HG03432 (cell line): ENCODE measurements around the gene AKR1C8.
"Not testable (repeated sequence)": the region's sequence is repeated elsewhere in the genome, so short reads cannot be mapped to it uniquely, and the experiment has no call there.

Experiments used
- ATAC-seq: cut with Tn5 transposase; IDR thresholded peaks from one replicate; pipeline ENCODE4 v1.9.1; 2021; ENCODE audit warnings: mild to moderate bottlenecking, moderate library complexity; ENCODE audit not compliant: unreplicated experiment

AKR1C8 gene

DNA sequence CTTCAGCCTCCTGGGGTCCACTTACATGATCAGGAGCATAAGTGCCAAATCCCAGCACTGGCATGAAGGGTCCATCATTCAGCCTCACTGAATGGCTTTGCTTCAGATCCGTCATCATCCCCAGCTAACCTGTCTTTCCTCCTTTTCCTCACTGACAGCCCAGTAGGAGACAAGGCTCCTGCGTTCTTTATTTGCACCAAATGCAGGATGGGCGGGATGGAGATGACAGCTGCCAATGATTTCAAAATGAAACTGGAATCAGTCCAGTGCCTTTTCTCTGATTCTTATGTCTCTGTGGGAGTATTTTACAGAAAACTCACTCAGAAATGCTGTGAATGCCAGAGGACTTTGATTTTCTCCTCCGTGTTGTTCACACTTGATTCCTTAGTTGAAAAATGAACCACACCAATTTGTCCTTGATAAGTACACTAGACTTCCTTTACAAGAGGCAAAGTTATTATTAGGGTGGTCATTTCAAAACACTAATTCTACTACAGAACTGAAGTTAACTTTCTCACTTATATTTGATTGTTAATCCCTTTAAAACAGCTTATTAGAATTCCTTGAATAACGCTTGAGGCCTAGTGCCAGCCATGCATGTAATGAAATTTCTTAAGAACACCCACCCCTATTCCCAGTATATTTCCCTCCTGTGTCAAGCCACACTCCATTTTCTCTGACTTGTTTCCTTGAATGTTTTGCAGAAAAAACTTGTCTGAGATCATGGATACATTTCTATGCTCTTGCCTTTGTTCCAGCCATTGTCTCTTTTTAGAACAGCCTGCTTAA lies at the start of gene AKR1C8:
Gene AKR1C8 (minus strand): TSS at position 164 of the 789 bp plus-strand sequence. CDS start 46 bp downstream, at position 118.
- no peak for ATAC-seq

DNA sequence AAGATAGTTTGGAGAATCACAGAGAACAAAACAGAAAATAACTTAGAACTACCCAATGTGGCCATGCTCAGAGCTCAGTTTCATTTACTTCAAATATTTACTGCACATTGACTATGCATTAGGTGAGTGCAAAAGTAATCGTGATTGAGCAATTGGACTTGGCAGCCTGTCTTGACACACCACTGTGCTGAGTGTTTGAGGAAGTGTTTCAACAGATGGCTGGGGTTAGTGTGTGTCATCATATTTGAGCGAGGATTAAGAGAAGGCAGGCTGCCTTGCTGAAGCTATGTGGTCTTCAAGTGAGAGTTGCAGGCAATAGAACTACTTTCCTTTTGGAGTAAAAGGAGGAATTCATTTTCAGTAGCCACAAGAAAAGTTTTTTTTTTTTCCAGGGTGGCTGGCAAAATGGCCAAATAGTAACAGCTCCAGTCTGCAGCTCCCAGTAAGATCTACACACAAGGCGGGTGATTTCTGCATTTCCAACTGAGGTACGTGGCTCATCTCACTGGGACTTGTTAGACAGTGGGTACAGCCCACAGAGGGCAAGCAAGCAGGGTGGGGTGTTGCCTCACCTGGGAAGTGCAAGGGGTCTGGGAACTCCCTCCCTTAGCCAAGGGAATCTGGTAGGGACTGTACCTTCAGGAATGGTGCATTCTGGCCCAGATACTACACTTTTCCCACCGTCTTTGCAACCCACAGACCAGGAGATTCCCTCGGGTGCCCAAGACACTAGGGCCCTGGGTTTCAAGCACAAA lies 49.3 kb upstream of the AKR1C8 start:
- ATAC-seq, result no peak

DNA sequence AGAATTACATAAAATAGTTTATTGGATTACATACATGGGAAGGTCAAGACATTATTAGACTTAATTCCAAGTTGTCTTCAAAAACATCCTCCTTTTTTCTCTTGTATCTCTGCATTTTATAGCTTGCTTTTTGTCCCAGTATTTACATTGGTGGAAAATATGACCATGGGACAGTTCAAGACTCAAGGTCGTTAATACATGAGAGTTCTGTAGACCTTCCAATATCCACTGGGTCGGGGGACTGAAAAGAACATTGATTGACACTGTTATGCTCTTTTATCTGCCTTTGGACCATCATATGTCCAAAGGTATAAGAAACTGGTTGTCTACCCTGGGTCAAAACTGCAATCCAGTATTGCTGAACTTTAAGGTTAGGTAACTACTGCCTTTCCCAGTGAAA lies 48.4 kb upstream of the AKR1C8 start:
- no peak for ATAC-seq

DNA sequence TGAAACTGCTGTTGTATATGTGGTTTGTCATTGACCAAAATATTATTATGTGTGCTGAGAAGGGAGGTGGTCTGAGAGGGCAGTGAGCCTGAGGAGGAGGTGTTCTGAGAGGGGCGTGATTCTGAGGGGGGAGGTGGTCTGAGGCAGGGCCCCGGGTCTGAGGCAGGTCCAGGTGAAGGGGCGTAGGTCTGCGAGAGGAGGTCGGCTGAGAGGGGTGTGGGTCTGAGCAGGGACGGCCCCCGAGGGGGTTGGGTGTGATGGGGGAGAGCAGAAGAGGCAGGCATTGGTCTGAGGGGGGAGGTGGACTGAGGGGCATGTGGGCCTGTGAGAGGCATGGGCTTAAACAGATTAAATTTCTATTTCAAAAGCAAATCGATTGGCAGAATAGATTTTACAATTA lies 44.1 kb upstream of the AKR1C8 start:
- no peak for ATAC-seq

DNA sequence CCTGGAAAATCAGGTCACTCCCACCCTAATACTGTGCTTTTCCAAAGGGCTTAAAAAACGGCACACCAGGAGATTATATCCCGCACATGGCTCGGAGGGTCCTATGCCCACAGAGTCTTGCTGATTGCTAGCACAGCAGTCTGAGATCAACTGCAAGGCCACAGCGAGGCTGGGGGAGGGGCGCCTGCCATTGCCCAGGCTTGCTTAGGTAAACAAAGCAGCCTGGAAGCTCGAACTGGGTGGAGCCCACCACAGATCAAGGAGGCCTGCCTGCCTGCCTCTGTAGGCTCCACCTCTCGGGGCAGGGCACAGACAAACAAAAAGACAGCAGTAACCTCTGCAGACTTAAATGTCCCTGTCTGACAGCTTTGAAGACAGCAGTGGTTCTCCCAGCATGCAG lies 38.0 kb upstream of the AKR1C8 start:
- not testable (repeated sequence) for ATAC-seq

DNA sequence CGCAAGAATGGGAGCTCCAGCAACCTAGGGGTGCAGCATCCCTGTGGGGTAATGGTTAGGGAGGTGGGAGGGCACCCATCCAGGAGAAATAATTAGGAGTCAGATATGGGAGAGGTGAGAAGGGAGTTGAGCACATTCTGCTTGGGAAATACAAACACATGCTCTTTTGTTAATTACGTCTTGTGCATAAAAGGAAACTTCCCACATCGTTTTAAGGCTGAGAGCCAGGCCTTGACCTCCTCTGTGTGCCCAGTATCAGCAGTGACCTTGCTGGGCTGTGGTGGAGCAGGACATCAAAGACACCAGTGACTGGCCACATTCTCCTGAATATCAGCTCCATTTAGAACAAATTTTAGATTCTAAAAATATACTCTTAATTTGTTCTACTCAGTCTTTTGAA lies 34.3 kb upstream of the AKR1C8 start:
- no peak for ATAC-seq

DNA sequence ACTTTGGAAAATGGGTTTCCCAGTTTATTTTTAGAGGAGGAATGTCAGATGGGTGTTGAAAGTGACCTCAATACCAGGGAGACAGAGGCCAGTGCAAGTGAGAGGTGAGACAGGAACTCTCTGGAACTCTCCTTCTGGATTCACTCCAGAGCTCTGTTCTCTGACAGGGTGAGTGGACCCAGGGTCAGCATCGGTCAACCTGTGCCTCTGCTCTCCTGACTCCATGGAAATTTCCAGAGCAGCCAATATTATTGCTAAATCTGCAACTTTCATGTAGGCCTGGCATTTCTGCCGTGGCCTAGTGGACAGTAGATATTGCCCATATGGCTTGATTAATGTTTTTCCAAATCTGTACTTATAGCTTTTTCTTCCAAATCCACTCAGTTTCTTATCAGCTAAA lies 31.9 kb upstream of the AKR1C8 start:
- no peak for ATAC-seq

DNA sequence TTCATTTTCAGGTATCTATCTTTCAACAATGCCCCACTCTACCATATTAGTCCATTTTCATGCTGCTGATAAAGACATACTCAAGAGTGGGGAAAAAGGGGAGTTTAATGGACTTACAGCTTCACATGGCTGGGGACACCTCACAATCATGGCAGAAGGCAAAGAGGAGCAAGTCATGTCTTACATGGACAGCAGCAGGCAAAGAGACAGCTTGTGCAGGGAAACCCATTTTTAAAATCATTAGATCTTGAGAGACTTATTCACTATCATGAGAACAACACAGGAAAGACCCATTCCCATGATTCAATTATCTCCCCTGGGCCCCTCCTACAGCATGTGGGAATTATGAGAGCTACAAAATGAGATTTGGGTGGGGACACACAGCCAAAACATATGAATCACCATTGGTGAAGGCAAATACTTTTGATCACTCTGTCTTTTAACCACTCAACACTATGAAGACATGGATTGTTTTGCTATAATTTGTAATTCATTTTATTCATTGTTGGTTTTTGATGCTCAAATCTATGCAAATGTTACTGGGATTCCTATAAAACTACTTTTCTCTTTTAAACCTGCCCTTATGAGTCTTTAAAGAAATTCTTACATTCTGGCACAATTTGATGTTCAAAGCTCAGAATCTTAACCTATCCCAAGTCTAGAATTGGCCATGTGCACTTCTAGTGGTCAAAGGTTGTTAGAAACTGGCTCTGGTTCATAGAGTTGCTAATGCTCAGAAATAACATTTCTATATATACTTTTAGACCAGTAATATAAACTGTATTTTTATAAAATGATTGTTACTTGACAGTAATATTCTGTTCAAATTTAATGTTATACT lies 27.0 kb upstream of the AKR1C8 start:
- no peak for ATAC-seq

DNA sequence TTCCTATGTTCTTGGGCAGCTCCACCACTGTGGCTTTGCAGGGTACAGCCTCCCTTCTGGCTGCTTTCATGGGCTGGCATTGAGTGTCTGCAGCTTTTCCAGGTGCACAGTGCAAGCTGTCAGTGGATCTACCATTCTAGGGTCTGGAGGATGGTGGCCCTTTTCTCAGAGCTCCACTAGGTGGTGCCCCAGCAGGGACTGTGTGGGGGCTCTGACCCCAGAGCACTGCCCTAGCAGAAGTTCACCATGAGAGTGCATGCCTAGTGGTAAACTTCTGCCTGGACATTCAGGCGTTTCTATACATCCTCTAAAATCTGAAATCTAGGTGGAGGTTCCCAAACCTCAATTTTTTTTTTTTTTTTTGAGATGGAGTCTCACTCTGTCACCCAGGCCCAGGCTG lies 25.3 kb upstream of the AKR1C8 start:
- not testable (repeated sequence) for ATAC-seq

DNA sequence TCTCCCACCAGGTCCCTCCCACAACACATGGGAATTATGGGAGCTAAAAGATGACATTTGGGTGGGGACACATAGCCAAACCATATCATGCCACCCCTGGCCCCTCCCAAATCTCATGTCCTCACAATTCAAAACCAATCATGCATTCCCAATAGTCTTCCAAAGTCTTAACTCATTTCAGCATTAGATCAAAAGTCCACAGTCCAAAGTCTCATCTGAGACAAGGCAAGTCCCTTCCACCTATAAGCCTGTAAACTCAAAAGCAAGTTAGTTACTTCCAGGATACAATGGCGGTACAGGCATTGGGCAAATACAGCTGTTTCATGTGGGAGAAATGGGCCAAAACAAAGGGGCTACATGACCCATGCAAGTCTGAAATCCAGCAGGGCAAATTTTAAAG lies 24.8 kb upstream of the AKR1C8 start:
- not testable (repeated sequence) for ATAC-seq

DNA sequence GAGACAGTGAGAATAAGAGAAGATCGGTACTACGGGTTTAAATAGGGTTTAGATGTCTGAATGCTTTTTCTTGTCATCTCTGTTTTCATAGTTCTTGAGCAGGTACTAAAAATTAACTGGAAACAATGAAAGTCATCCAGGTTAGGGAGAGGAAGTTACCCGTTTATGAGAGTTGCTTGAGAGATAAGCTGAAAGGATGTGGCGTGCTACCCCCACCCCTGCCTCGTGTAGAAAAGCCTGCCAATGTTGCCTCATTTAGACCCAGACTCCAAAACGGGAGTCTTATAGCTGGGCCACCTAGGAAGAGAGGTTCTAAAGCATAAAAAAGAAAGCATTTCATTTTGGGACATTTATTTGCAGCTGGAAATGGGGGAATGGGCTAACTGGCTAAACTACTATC lies 21.8 kb upstream of the AKR1C8 start:
- no peak for ATAC-seq

DNA sequence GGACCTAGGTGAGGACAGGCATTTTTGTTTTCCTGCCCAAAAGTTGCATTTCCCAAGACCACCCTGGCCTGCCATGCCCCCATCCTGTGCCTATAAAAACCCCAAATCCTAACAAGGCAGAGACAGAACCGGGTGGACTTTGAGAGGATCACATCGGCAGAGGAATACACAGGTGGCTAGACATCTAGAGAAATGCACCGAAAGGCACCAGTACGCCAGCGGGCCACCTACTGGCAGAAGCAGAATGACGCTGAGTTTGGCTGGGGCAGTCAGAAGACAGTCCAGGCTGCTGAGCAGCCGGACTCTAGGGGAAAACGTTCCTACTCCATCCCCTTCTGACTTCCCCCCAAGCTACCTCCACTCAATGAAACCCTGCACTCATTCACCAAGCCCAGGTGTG lies 14.4 kb upstream of the AKR1C8 start:
- no peak for ATAC-seq

DNA sequence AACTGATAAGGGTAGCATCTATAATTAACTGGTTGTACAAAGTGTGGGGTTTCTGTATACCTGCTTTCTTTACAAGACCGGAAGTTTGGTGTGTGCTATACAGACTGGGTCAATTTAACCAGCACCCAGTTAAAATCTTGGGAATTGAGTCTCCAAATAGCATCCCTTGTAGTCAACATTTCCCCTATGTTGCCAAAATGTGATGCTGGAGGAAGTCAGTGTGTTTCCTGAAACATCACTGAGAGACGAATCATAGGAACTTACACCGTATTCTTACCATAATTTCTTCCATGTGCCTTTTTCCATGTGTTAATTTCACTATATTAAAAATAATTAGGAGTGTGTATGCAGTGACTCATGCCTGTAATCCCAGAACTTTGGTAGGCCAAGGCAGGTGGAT lies 13.4 kb upstream of the AKR1C8 start:
- no peak for ATAC-seq

DNA sequence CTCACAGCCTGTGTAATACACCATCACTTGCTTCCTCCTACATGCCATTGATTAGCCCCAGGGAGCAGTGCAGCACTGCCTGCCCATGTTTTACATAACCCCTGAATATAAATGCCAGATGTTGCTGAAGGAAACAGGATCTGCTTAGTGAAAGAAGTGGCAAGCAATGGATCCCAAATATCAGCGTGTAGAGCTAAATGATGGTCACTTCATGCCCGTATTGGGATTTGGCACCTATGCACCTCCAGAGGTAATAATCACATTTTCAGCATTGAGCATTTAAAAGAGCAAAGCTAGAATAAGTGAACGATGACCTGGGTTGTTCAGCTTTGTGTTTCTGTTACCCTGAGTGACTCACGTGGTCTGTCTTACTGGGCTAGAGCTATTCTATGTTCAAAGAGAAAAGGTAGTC lies 11.8 kb upstream of the AKR1C8 start, which contains the start of gene AKR1C4:
Gene AKR1C4 (plus strand): TSS at position 136 of the 412 bp plus-strand sequence. CDS start 31 bp downstream, at position 167.
- ATAC-seq, result no peak

DNA sequence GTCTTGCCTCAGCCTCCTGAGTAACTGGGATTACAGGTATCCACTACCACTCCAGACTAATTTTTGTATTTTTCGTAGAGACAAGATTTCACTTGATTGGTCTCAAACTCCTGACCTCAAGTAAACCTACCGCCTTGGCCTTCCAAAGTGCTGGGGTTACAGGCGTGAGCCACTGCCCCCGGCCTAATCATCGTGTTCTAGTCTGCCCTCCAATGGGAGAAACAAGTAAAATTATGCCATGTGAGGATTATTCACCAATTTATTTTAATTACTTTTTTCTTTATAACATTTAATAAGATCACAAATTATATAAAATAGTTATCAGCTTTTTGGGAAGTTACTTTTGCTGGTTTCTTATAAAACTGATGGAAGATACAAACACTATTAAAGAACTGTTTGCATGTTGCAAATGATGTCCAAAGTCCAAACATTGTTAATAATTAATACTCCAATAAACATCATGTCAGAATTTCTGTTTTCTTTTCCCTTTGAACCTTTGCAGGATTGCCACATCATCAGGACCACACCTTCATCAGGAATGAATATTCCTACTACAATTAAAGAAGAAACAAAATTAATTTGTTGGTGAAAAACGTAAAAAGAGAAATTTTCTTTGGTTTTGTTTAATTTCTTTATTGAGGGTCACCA lies 10.9 kb upstream of the AKR1C8 start:
- ATAC-seq, result no peak

DNA sequence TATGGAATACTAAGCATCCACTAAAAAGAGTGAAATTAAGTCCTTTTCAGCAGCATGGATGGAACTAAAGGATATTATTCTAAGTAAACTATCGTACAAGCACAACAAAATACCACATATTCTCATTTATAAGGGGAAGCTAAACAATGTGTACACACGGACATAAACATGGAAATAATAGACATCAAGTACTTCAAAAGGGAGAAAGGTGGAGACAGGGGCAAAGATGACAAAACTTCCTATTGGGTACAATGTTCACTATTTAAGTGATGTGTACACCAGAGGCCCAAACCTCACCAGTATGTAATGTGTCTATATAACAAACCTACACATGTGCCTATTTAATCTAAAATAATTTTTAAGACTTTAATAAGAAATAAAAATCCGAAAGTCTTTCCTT lies 9.5 kb upstream of the AKR1C8 start:
- ATAC-seq, result no peak

DNA sequence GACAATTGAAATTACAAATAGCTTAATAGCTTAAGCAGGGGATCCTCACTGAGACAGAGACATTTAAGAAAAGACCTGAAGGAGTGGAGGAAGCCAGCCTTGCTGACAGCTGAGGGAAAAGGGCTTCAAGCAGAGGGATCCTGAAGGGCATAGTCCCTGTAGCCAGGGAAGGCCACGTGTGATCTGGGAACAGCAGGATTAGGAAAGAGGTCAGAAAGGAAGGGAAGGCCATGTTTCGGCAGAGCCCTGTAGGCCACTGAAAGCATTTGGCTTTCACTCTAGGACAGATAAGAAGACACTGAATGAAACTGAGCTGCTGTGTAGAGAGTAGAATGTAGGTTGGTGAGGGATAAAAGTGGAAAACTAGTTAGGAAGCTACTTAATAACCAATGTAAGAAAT lies 3.4 kb upstream of the AKR1C8 start:
- no peak for ATAC-seq

DNA sequence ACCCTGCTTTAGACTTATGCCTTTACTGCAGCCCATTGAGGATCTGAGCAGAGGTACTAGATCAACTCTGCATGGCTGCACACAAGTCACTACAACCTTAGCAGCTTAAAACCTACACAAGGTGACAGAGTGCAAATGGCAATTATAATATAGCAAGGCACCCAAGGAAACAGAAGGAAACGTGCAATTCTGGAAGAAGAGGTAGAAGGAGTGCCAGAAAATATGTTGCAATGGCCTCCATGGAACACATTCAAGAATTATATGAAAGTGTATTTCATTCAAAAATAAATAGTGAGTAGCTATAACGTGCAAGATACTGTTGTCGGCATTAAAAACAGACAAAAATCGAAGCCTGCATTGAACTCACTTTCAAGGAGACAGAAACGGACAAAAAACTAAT lies 2.9 kb upstream of the AKR1C8 start:
- no peak for ATAC-seq

DNA sequence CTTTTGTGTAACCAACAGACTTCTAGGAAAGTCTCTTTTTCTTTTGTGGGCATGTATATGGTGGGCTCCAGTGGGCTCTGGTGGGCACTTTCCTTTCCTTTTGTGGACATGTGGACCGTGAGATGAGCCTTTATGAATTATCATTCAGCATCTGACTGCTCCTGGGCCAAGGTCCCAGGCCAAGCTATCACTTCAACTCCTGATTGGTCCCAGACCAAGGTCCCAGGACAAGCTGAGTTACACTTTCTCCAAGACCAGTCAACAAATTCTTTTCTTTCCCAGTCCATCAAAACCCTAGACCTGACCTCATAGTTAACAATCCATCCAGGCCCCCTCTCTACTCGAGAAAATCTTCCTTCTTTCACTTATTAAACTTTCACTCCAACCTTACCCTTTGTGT lies 1.0 kb downstream of the AKR1C8 start:
- no peak for ATAC-seq

DNA sequence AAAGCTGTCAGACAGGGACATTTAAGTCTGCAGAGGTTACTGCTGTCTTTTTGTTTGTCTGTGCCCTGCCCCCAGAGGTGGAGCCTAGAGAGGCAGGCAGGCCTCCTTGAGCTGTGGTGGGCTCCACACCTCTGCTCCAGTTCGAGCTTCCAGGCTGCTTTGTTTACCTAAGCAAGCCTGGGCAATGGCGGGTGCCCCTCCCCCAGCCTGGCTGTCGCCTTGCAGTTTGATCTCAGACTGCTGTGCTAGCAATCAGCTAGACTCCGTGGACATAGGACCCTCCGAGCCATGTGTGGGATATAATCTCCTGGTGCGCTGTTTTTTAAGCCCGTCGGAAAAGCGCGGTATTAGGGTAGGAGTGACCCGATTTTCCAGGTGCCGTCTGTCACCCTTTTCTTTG lies 4.4 kb downstream of the AKR1C8 start:
- not testable (repeated sequence) for ATAC-seq

DNA sequence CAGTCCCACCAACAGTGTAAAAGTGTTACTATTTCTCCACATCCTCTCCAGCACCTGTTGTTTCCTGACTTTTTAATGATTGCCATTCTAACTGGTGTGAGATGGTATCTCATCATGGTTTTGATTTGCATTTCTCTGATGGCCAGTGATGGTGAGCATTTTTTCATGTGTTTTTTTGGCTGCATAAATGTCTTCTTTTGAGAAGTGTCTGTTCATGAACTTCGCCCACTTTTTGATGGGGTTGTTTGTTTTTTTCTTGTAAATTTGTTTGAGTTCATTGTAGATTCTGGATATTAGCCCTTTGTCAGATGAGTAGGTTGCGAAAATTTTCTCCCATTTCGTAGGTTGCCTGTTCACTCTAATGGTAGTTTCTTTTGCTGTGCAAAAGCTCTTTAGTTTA lies 9.4 kb downstream of the AKR1C8 start:
- not testable (repeated sequence) for ATAC-seq
